Measurements from ENCODE around the gene CRIP1.

The CRIP1 gene

DNA sequence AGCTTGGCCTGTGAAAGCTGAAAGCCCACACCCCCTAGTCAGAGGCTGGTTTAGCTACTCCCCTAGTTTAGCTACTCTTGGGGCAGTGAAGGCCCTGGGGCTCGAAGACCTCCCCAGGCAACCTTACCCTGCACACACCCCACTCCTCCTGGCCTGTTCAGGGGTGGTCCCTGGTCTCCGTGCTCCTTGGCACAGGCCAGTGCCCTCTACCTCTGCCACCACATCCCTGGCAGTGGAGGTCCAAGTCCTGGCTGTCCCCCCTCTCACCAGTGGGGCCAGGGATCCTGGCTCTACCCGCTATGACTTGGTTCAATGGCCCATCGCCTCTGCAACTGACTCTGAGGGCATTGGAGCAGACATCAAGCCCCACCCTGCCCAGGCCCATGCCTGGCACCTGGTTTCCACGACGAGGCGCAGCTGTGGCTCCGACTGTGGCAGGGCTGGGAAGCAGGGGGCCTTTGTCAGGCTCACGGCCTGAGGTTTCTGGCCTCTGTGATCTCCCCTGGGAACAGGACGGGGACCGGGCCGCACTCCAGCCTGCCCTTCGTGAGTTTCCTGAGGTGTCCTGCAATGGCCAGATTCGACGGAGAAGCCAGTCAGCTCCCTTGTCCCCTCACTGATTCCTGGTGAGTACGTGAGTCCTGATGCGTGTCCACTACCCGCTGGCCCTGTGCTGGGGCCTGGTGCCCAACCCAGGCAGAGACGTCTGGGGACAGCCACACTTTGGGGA, 45.4 kb downstream of the CRIP1 start:
- DNase-seq (no peak), ATAC-seq (no peak)

DNA sequence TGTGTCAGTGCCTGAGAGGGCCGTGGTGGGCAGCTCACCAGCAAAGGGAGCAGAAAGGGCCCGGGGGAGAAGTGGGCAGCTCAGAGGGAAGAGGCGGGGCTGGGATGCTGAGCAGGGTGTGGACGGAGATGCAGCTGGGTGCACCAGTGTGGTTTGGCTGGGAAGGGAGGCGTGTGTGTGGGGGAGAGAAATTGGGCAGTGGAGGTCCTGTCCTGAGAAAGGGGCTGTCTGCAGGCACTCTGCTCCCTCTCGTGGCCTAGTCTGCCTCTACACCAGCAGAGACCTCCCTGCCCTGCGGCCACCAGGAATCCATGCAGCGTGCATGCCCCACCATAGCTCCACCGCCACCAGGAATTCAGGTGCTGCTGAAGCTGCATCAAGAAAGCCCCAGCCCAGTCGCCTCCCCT, 46.1 kb downstream of the CRIP1 start:
- ATAC-seq, result no peak
- no peak for DNase-seq

DNA sequence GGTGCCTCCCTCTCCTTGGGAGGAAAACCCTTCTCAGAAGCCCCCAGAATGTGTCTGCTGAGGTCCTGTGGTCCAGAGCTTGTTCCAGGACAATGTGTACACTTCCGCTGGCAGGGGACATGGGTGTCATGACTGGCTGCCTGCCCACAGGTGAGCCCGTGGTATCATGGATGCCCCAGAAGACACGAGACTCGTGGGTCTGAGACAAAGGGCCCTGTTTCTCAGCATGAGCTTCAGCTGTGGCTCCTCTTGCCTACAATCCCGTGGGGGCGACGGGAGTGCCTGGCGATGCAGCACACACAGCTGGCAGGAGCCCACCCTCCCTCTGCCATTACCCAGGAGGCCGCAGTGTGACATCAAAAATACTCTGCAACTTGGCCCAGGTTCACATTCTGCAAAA, 46.7 kb downstream of the CRIP1 start:
- DNase-seq (no peak), ATAC-seq (no peak)

DNA sequence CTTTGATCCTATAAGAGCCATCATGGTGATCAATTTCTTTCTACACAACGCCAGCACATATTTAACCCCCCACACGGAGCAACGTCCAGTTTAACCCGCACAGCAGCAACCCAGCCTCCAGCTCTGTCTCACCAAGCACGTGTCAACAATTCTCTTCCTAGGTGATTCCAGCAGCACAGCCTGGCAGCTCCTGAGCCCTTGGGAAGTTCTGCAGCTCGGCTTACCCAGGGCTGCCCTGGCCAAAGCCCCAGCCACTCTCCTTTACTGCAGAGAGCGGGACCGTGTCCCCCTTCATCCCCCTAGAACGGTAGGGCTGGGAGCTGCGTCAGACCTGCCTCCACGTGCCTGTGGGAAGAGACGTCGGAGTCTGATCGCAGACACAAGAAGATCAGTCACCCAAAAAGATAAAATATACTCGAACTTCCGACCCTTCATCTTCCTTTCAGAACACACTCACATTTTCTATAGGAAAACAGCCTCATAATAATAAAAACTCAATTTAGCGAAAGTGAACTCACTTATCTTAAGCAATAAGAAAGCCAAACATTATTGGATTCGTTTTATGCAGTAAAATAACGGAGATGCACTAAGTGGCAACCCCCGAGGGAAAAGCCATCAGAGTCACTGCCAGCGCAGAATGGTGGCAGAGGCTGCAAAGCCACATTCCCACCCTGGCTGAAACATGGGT, 47.3 kb downstream of the CRIP1 start:
- DNase-seq, result no peak
- ATAC-seq, result no peak

DNA sequence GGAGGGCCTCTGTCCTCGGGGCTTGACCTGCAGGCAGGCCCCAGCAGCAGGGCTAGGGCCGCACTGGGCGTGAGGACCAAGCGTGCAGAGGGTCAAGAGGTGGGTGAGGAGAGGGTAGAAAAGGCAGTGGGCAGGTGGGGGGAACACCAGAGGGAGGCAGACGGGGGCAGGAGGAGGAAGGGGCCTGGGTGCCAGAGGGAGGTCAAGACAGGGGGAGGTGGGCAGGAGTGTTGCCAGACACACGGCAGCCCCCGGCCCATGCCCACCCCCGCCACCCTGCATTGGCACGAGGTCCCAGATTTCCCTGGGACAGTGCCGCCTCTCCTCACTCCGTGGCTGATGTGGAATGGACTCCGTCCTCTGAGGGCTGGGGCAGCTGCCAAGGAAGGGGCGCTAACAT, 47.9 kb downstream of the CRIP1 start:
- no peak for ATAC-seq
- no peak for DNase-seq

DNA sequence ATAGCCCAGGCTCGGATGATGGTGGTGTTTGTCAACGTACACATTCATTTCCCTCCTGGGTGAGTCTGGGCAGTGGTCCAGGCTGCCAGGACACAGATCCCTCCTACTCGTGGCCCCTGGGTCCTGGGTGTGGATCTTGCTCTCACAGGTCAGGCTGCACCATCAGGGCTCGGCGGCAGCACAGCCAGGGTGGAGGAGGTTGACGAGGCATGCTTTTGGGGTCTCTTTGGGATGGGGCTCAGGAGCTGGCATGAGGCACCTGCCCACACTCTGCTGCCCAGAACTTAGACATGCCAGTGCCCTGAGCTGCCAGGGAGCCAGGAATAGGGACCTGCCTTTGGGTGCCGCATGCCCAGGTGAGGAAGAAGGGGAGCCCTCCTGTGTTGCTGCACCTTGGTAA, 49.4 kb downstream of the CRIP1 start:
- DNase-seq, result no peak
- ATAC-seq, result no peak

DNA sequence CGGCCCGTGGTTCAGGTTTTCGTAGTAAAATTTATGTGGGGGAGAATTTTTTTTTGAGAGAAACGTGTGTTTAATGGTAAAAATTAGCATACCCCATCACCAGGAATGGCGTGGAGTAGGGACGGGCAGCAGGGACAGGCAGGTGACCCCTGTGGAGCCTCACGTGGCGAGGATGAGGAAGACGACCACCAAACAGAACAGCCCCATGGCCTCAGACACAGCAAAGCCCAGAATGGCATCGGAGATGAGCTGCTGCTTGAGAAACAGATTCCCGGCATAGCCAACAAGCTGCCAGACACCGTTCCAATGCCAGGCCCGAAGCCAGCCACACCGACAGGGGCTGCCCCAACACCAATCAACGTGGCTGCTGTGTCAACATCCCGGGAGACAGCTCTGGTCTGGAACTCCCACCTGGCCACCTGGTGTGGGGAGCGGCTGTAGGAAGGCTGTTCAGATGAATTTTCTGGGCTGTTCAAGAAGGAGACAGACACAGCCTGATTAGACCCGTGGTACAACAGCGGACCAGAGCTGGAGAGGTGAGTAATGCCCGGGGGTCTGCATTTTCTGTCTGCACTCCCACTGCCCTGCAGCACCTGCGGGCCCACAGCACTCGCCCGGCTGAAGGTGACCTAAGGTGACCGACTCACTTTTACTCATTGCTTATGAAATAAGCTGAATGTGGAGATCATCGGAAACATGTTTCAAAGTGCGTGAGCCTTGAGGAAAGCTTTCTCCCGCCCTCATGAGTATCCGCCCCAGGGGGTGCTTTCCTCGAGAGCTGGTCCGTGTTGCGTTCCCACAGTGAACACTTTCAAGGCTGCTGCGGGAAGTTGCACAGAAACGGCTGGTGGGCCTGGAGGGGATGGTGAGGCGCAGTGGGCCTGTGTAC, 50.2 kb downstream of the CRIP1 start:
- ATAC-seq (no peak), DNase-seq (no peak)

DNA sequence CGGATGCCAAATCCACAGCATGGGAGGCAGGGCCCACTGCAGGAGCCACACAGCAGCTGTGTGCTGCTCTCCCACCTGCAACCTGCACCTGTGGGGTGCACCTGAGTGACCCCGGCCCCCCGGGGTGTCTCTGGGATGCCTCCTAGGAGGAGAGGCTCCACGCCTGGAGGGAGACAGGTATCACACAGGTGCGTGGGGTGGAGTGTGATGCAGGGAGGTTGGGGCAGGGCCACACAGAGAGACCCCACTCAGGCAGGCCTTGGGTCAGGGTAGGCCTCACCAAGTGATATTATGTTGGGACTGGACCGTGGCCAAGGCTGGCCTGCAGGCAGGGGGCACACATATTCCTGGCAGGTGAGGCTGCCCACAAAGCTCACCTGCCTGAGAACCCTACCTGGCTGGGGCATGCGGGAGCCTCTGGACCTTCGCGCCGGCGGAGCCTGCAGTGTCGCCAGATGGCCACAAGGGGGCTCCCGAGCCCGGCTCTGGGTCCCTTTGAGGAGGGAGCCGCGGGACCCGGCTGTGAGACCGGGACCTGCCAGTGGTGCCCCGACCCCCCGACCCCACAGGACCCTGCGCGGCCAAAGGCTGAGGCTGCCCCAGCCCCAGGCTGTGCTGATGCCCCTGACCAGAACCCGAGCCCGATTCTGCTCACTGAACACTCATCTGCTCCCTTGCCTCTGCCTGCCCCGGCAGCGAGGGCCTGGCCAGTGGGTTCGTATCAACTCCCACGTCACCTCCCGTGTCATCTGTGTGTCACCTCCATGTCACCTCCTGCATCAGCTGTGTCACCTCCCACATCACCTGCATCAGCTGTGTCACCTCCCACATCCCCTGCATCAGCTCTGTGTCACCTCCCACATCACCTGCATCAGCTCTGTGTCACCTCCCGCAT, 51.1 kb downstream of the CRIP1 start:
- ATAC-seq (peak; percentile 84), DNase-seq (peak; percentile 82)

Data from stimulated activated naive CD8-positive, alpha-beta T cell treated with anti-CD3 and anti-CD28 coated beads, Interleukin-15, Interleukin-2, amounts not matched to agents 100 U/mL and 50 U/mL, for 24 hours (primary cell).